GM12878 (cell line): ENCODE data around the gene CDH4. TPM values are rescaled to one million over a fixed set of nuclear protein-coding genes. Genes with fewer than 3 reads are reported as not detected.
A peak's percentile ranks its signal among the peaks of the same experiment; 100 is the strongest.

ENCODE experiments used
- ATAC-seq: fragments of 200-7000 bp; cut with Tn5 transposase; 3 replicates; pipeline ENCODE4 v1.9.1; 2020; ENCODE audit warnings: mild to moderate bottlenecking, moderate library complexity
- BruUV-seq: library from RNA; stranded (reverse); fragments of 400-500 nt; replicated peaks from 2 replicates; lab custom pipeline; 2021; lab: Mats Ljungman, UMichigan
- CTCF ChIA-PET: fragments of 300-600 bp; sonication (Branson Sonifier 250); formaldehyde crosslinking; extraction: SDS; loops from one replicate; lab custom pipeline; 2021; ENCODE audit warnings: inconsistent platforms; lab: Yijun Ruan, JAX
- POLR2A ChIA-PET: fragments of 350-600 bp; formaldehyde crosslinking; extraction: SDS; loops from one replicate; lab custom pipeline; 2021; ENCODE audit warnings: inconsistent platforms; lab: Charles Lee
- RAD21 ChIA-PET: fragments of 300-600 bp; sonication (Branson Sonifier 250); formaldehyde crosslinking; loops from one replicate; lab custom pipeline; 2023; ENCODE audit warnings: antibody characterized with exemption; ENCODE audit not compliant: unreplicated experiment; lab: Charles Lee
- SMC1A ChIA-PET: fragments of 300-600 bp; sonication (Branson Sonifier 250); formaldehyde crosslinking; loops from one replicate; lab custom pipeline; 2023; ENCODE audit not compliant: unreplicated experiment, uncharacterized antibody; lab: Charles Lee
- DNase-seq: peaks from one replicate; pipeline ENCODE4 v3.0.0-alpha.2; 2011; ENCODE audit warnings: low read depth, low spot score
- FAIRE-seq: peaks from 3 replicates; lab custom pipeline; 2011; peaks lifted over from hg19 to GRCh38; lab: Jason Lieb, UNC
- H2AFZ ChIP-seq: 2 replicates; pipeline ENCODE4 v1.6.0; 2011; ENCODE audit warnings: low read depth, low read length, control low read depth; ENCODE audit not compliant: control insufficient read depth
- H3K27ac ChIP-seq: 2 replicates; pipeline ENCODE4 v1.5.1; 2011; ENCODE audit warnings: control low read depth; ENCODE audit not compliant: control insufficient read depth, insufficient read depth
- H3K27me3 ChIP-seq, 2 experiments: replicated peaks in 1 of 2; 2 replicates each; pipeline versions ENCODE4 v1.6.0 to v1.6.1; 2011; ENCODE audit warnings: low read length in 1 of 2; ENCODE audit not compliant: control insufficient read depth in 2 of 2, insufficient read depth in 2 of 2
- H3K36me3 ChIP-seq, 2 experiments: 2 replicates each; pipeline ENCODE4 v1.5.1; 2011; ENCODE audit warnings: low read length in 1 of 2; ENCODE audit not compliant: control insufficient read depth in 2 of 2, insufficient read depth in 2 of 2
- H3K4me1 ChIP-seq: 2 replicates; pipeline ENCODE4 v1.6.1; 2011; ENCODE audit warnings: mild to moderate bottlenecking, low read length, moderate library complexity, mixed read lengths; ENCODE audit not compliant: control insufficient read depth, insufficient read depth
- H3K4me2 ChIP-seq: 2 replicates; pipeline ENCODE4 v1.6.0; 2011; ENCODE audit warnings: control low read depth; ENCODE audit not compliant: control insufficient read depth, insufficient read depth
- H3K4me3 ChIP-seq: fragments of 200-600 bp; sonication (generic); 2 replicates; pipeline ENCODE4 v1.5.1; 2016
- H3K79me2 ChIP-seq: 2 replicates; pipeline ENCODE4 v1.6.0; 2011; ENCODE audit warnings: low read length; ENCODE audit not compliant: control insufficient read depth, insufficient read depth
- H3K9ac ChIP-seq: 2 replicates; pipeline ENCODE4 v1.8.0; 2011; ENCODE audit warnings: low read length, control low read depth, mixed read lengths; ENCODE audit not compliant: control insufficient read depth, insufficient read depth
- H3K9me3 ChIP-seq: replicated peaks from 3 replicates; pipeline ENCODE4 v1.5.1; 2011; ENCODE audit warnings: mild to moderate bottlenecking, low read length; ENCODE audit not compliant: control insufficient read depth, insufficient read depth
- H4K20me1 ChIP-seq: 2 replicates; pipeline ENCODE4 v1.6.0; 2011; ENCODE audit not compliant: control insufficient read depth, insufficient read depth
- BMI1 ChIP-seq: fragments of 450-650 bp; IDR thresholded peaks from 2 replicates; pipeline ENCODE4 v1.6.1; 2016; ENCODE audit warnings: mild to moderate bottlenecking, moderate library complexity, borderline replicate concordance
- CREM ChIP-seq: IDR thresholded peaks from 2 replicates; pipeline ENCODE4 v1.6.1; 2014; ENCODE audit warnings: antibody characterized with exemption, low read depth
- HSF1 ChIP-seq: fragments of 150-350 bp; IDR thresholded peaks from 2 replicates; pipeline ENCODE4 v1.6.1; 2014; ENCODE audit warnings: mild to moderate bottlenecking, low read depth, low read length
- MAX ChIP-seq: IDR thresholded peaks from 2 replicates; pipeline ENCODE4 v1.6.1; 2012; ENCODE audit warnings: low read depth, low read length, improper control_type of control experiment
- NFYB ChIP-seq: IDR thresholded peaks from 2 replicates; pipeline ENCODE4 v1.6.1; 2011; ENCODE audit warnings: low read depth, mild to moderate bottlenecking, low read length, improper control_type of control experiment, moderate library complexity; ENCODE audit not compliant: insufficient read depth
- NR2F1 ChIP-seq: fragments of 450-650 bp; conservative IDR thresholded peaks from 2 replicates; pipeline ENCODE4 v1.6.1; 2017; ENCODE audit warnings: mild to moderate bottlenecking
- REST ChIP-seq: IDR thresholded peaks from 2 replicates; pipeline ENCODE4 v1.6.1; 2012; ENCODE audit warnings: mild to moderate bottlenecking, low read depth, low read length
- SREBF1 ChIP-seq: IDR thresholded peaks from 2 replicates; pipeline ENCODE4 v1.6.1; 2012; ENCODE audit warnings: mild to moderate bottlenecking, low read length
- ZNF24 ChIP-seq: fragments of 450-650 bp; IDR thresholded peaks from 2 replicates; pipeline ENCODE4 v1.6.1; 2017; ENCODE audit warnings: antibody characterized with exemption, mild to moderate bottlenecking
- ZSCAN29 ChIP-seq: fragments of 450-650 bp; IDR thresholded peaks from 2 replicates; pipeline ENCODE4 v1.6.1; 2017; ENCODE audit warnings: mild to moderate bottlenecking, moderate library complexity
- WGBS: methylation state at CpG from one replicate; pipeline ENCODE4 v1.1.6; 2016; ENCODE audit warnings: low lambda C conversion rate; ENCODE audit not compliant: insufficient replicate concordance, insufficient coverage; ENCODE audit errors: missing lambda C conversion rate; 5-methylcytosine and 5-hydroxymethylcytosine counted together
- in situ Hi-C: fragments of 300-500 bp; cut with MboI; formaldehyde crosslinking; loops from 9 replicates; pipeline ENCODE4 v1.14.3; 2018; ENCODE audit warnings: mixed read lengths
- intact Hi-C: fragments of 100-400 bp; cut with micrococcal nuclease; formaldehyde crosslinking; loops from one replicate; pipeline ENCODE4 v1.14.2; 2022; ENCODE audit not compliant: unreplicated experiment
- polyA plus RNA-seq, 11 experiments: library from polyadenylated mRNA; depleted of rRNA in 4 of 11; unstranded in 6 of 11; stranded (reverse) in 5 of 11; fragments of >200 nt; fragmentation: Nextera tagmentation in 4 of 11; fragmentation: Illumina TruSeq in 1 of 11; extraction: Ambion mirVana in 4 of 11; extraction: Trizol in 1 of 11; gene quantifications; 1 replicate in 1 of 11; 2 replicates in 10 of 11; pipeline versions ENCODE4 v1.2.1 to v1.2.3, GENCODE V29; 2011 to 2016; ENCODE audit warnings: inconsistent platforms in 2 of 11, missing spikeins in 2 of 11, low read depth in 1 of 11
- total RNA-seq, 4 experiments: library from RNA; depleted of rRNA in 3 of 4; stranded (reverse); fragments of >200 nt in 3 of 4; fragmentation: Illumina TruSeq in 1 of 4; extraction: Trizol in 1 of 4; gene quantifications; 2 replicates each; pipeline versions ENCODE4 v1.2.1 to v1.2.3, GENCODE V29; 2013 to 2021
- TF ChIP-seq, protein P1 (sequence below): fragments of 450-650 bp; IDR thresholded peaks from 2 replicates; pipeline ENCODE4 v1.6.1; 2014; ENCODE audit warnings: mild to moderate bottlenecking
- TF ChIP-seq, protein P2 (sequence below): fragments of 450-650 bp; formaldehyde crosslinking; IDR thresholded peaks from 2 replicates; pipeline ENCODE4 v1.4.0; 2020; ENCODE audit warnings: mild to moderate bottlenecking, moderate library complexity

The CDH4 gene
- total and polyA plus RNA-seq, 10 of the 15 experiments (the other 5 are each of a cell fraction or from before 2014, with no cell fraction given) = not detected

GRCh38 chr20:61912665-61913422, 660.8 kb downstream of the CDH4 start:
- no peaks in the 10 kb centered on the region for H3K36me3 ChIP-seq
- in situ Hi-C loops (no loop called here), intact Hi-C loops (loop anchor here (5.0 kb wide), 1 partner anchor 209 kb away; the partner anchor contains the start of gene LSM14B)
- peak; percentile 90 for DNase-seq
- POLR2A ChIA-PET = interaction anchor here (1.3 kb wide), 1 partner anchor 208 kb away, joined by 4 read pairs; no protein-coding TSS in a partner anchor
- peak; percentile 95 for ATAC-seq
- CTCF ChIA-PET = interaction anchor here (1.0 to 2.2 kb wide), 3 partner anchors 10 to 16 kb away, joined by 3 to 6 read pairs (median 5); no protein-coding TSS in a partner anchor
- no peak overlapping the region for H3K9ac ChIP-seq
- no peaks in the 10 kb centered on the region for H3K27me3 ChIP-seq
- no peak overlapping the region for H3K4me3 ChIP-seq
- BruUV-seq = no TSS peak
- 18% methylated on average over 21 of the region's 21 CpGs for WGBS
- H2AFZ ChIP-seq = no peak overlapping the region; the same call in 1 of the 2 replicates
- FAIRE-seq = peak; percentile 80
- RAD21 ChIA-PET = interaction anchor here (0.8 to 1.4 kb wide), 2 partner anchors 16 to 208 kb away, joined by 3 read pairs; no protein-coding TSS in a partner anchor
- no peaks in the 10 kb centered on the region for H4K20me1 ChIP-seq
- peak overlapping the region; percentile 82 for H3K27ac ChIP-seq
- H3K4me2 ChIP-seq = 0 out of 2 replicates have a peak overlapping the region, but pooled peaks have one; percentile 0
- no peaks in the 10 kb centered on the region for H3K79me2 ChIP-seq
- peaks cover 34% of the 10 kb centered on the region for H3K4me1 ChIP-seq
- peaks cover 8% of the 10 kb centered on the region for H3K9me3 ChIP-seq
- SMC1A ChIA-PET = interaction anchor here (0.8 to 1.4 kb wide), 3 partner anchors 11 to 17 kb away, joined by 3 to 4 read pairs (median 3); no protein-coding TSS in a partner anchor
- TF ChIP-seq SREBF1 (no peak), NR2F1 (peak; percentile 79), ZNF24 (0 out of 2 replicates have a peak, but pooled peaks have one; percentile 22), MAX (no peak), REST (no peak), CREM (peak; percentile 9; the same call in 1 of the 2 replicates), ZSCAN29 (no peak), NFYB (no peak), HSF1 (no peak), BMI1 (no peak)
- TF ChIP-seq, protein P1, sequence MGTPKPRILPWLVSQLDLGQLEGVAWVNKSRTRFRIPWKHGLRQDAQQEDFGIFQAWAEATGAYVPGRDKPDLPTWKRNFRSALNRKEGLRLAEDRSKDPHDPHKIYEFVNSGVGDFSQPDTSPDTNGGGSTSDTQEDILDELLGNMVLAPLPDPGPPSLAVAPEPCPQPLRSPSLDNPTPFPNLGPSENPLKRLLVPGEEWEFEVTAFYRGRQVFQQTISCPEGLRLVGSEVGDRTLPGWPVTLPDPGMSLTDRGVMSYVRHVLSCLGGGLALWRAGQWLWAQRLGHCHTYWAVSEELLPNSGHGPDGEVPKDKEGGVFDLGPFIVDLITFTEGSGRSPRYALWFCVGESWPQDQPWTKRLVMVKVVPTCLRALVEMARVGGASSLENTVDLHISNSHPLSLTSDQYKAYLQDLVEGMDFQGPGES = no peak
- TF ChIP-seq, protein P2, sequence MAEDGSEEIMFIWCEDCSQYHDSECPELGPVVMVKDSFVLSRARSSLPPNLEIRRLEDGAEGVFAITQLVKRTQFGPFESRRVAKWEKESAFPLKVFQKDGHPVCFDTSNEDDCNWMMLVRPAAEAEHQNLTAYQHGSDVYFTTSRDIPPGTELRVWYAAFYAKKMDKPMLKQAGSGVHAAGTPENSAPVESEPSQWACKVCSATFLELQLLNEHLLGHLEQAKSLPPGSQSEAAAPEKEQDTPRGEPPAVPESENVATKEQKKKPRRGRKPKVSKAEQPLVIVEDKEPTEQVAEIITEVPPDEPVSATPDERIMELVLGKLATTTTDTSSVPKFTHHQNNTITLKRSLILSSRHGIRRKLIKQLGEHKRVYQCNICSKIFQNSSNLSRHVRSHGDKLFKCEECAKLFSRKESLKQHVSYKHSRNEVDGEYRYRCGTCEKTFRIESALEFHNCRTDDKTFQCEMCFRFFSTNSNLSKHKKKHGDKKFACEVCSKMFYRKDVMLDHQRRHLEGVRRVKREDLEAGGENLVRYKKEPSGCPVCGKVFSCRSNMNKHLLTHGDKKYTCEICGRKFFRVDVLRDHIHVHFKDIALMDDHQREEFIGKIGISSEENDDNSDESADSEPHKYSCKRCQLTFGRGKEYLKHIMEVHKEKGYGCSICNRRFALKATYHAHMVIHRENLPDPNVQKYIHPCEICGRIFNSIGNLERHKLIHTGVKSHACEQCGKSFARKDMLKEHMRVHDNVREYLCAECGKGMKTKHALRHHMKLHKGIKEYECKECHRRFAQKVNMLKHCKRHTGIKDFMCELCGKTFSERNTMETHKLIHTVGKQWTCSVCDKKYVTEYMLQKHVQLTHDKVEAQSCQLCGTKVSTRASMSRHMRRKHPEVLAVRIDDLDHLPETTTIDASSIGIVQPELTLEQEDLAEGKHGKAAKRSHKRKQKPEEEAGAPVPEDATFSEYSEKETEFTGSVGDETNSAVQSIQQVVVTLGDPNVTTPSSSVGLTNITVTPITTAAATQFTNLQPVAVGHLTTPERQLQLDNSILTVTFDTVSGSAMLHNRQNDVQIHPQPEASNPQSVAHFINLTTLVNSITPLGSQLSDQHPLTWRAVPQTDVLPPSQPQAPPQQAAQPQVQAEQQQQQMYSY (CRISPR knock-in tag) = no peak
